AG09309 (cell line): ENCODE results near the gene MB.

Experiments
- DNase-seq: peaks from one replicate; pipeline ENCODE4 v3.0.0-alpha.2; 2010; ENCODE audit warnings: low read depth
- H3K4me3 ChIP-seq: 2 replicates; pipeline ENCODE4 v1.5.1; 2011; ENCODE audit warnings: mild to moderate bottlenecking, low read depth, low read length, moderate library complexity; ENCODE audit not compliant: control insufficient read depth
- TF ChIP-seq, protein P1 (sequence below): IDR thresholded peaks from 2 replicates; pipeline ENCODE4 v1.5.1; 2011; ENCODE audit warnings: mild to moderate bottlenecking, low read depth, low read length, inconsistent platforms; ENCODE audit not compliant: insufficient read depth, control insufficient read depth; ENCODE audit errors: missing control alignments

The MB gene

DNA sequence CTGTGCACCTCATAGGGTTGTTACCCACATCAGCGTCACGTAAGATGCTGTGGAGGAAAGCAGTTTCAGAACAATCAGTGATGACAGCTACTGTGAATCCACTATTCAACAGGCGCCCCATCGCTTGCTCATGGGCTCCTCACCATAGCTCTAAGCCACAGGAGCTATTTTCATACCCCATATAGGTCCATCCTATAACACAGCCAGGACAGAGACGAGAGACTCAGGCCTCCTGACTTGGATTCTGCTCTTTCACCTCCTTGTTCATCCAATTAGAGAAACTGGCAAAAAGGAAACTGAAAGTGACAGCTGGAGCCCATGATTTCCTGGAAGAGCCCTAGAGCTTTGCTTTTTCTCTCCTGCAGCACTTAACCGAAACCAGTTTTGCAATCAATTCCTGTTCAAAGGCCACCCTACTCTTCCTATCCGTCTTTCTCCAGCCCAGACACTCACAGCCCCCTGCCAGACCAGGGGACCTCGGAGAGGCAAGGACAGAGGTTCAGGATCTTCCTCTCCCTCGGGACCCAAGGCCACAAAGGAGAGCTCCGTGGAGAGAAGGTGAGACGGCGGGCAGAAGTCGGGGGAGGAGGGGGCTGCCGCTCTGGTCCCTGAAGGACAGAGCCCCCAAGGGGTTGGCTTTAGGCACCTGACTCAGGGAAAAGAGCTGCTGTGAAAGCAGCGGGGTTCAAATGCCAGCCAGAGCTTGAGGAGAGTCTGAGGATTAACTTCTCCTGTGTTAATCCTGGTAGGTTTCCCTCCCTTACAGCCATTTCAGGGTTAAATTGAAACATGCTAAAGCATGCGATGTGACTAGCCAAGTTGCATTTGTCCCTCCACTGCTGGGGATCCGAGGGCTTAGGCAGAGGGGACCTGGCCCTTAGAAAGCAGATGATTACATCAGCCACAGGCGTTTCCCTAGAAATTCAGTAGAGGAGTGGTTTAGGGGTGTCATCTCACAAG is 31.2 kb upstream of the MB start, which contains the start of gene APOL6:
APOL6 (plus strand) TSS at position 381 of the 960 bp plus-strand sequence. CDS start 7,980 bp downstream, outside the sequence.
- peak within 1 kb of the TSS; percentile 86 for H3K4me3 ChIP-seq

DNA sequence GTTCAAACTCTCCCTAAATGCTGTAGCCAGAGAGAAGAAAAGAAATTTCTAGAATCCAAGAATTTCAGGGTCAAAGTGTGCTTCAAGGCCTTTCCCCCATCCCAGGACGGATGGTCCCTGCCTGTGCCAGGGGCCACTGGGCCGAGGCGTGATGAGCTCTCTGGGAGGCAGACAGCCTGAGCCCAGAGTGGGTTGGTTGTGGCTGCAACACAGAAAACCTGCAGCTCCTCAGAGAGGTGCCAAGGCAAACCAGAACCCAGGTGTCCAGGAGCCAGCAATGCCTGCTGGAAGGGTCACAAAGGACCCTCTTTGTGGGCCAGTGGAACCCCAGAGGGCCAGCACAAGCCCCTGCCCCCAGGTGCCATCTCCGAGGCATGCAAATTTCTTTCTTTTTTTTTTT is 28.5 kb upstream of the MB start:
- DNase-seq, result no peak
- TF ChIP-seq, protein P1, sequence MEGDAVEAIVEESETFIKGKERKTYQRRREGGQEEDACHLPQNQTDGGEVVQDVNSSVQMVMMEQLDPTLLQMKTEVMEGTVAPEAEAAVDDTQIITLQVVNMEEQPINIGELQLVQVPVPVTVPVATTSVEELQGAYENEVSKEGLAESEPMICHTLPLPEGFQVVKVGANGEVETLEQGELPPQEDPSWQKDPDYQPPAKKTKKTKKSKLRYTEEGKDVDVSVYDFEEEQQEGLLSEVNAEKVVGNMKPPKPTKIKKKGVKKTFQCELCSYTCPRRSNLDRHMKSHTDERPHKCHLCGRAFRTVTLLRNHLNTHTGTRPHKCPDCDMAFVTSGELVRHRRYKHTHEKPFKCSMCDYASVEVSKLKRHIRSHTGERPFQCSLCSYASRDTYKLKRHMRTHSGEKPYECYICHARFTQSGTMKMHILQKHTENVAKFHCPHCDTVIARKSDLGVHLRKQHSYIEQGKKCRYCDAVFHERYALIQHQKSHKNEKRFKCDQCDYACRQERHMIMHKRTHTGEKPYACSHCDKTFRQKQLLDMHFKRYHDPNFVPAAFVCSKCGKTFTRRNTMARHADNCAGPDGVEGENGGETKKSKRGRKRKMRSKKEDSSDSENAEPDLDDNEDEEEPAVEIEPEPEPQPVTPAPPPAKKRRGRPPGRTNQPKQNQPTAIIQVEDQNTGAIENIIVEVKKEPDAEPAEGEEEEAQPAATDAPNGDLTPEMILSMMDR, result no peak
- no peak overlapping the region for H3K4me3 ChIP-seq

More for the DNA sequence above, 31.2 kb upstream of the MB start, which contains the start of gene APOL6:
- TF ChIP-seq, protein P1, result no peak
- DNase-seq, result no peak

DNA sequence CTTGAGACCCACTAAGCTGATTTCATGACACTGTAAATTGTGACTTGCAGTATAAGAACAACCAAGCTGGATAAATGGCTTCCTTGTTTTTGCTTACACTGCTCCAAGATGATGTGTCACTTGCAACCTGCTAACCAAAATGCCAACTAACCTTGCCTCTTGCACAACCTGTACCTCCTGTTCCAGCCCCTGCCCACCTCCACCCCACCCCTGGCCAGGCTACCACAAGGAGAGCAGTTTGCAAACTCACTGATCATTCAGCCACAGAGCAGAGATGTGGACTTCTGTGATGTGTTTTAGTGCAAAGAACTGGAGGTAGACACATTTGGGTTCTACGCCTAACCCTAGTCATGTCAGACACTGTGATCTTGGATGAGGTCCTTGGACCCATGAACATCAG is 26.9 kb upstream of the MB start:
- DNase-seq, result no peak
- TF ChIP-seq, protein P1, result no peak

DNA sequence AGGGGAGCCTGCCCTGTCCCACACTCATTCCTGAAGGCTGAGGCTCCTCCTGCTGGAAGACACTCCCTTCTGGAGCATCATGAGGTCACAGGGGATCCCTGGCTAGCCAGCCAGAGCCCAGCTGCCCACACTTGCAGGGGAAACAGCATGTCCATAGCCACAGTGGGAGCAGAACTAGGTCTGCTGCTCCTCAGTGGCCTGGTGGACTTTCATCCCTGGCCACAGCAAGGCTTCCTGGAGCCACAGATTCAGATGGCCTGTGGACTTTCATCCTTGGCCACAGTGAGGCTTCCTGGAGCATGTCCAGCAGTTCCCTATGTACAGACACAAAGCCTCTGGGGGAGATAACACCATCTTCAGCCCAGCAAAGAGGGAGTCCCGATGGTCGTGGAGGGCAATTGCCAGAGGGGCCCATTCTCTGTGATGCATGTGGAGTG is 25.2 kb upstream of the MB start:
- DNase-seq, result no peak
- TF ChIP-seq, protein P1, result no peak
- no peak overlapping the region for H3K4me3 ChIP-seq

More for the DNA sequence above, 26.9 kb upstream of the MB start:
- H3K4me3 ChIP-seq, result no peak overlapping the region

DNA sequence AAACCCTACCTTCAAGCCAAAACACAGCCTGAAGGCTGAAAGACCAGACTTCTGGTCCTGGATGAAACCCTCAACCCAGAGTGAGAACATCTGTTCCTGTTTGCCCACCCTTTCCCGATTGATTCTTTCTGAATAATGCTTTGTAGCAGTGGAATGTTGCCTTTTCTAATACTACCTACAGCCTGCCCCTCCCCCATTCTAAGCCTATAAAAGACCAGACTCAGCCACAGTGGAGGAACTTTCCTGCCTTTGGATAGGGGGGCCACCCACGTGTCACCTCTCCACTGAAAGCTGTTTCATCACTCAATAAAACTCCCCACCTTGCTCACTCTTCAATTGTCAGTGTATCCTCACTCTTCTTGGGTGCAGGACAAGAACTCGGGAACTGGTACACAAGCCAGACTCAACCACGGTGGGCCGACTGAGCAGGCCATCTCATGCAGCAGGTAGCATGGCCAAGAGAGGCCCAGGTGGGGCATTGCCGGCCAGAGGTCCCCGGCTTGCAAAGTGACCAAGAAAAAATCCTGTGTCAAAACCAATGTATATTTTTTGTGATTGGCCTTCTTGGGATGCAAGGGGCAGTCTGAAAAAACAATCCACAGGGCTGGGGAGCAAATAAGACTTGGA is 24.5 kb upstream of the MB start:
- DNase-seq, result no peak
- no peak overlapping the region for H3K4me3 ChIP-seq
- TF ChIP-seq, protein P1, result no peak

DNA sequence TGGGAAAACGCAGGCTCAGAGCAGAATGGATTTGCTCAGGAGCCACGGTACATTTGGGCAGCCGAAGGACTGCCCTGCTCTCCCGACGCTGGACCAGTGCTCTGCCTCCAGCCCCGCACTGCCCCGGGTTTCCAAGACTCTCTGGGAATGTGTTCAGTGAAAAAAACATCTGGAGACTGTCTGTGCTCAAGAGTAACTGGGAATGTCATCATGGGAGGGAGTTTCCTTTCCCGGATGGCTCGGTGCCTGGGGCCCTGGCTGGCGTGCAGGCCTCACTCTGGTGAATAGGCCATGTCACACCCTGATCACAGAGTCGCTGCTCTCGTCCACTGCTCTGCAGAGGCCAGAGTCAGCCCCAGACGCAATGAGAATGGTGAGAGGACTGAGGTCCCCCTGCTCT is 21.3 kb upstream of the MB start:
- TF ChIP-seq, protein P1, result no peak
- no peak overlapping the region for H3K4me3 ChIP-seq
- peak; percentile 66 for DNase-seq
